Astrocyte (in vitro differentiated cells and primary cell): ENCODE data around the gene HS6ST3. TPM values are rescaled to one million over a fixed set of nuclear protein-coding genes. Genes with fewer than 3 reads are reported as not detected.

Experiments
- DNase-seq: peaks from one replicate; pipeline ENCODE4 v3.0.0-alpha.2; 2010; ENCODE audit warnings: low read depth
- FAIRE-seq: peaks from 2 replicates; lab custom pipeline; 2011; peaks lifted over from hg19 to GRCh38; lab: Jason Lieb, UNC
- H2AFZ ChIP-seq: 2 replicates; pipeline ENCODE4 v1.6.0; 2012; ENCODE audit warnings: low read depth, low read length, inconsistent platforms
- H3K27ac ChIP-seq: 2 replicates; pipeline ENCODE4 v1.5.1; 2011; ENCODE audit warnings: low read depth, low read length, inconsistent platforms
- H3K27me3 ChIP-seq: 2 replicates; pipeline ENCODE4 v1.6.0; 2011; ENCODE audit warnings: low read length, inconsistent platforms; ENCODE audit not compliant: insufficient read depth
- H3K36me3 ChIP-seq: 2 replicates; pipeline ENCODE4 v1.5.1; 2011; ENCODE audit warnings: low read length, inconsistent platforms; ENCODE audit not compliant: insufficient read depth
- H3K4me1 ChIP-seq: 2 replicates; pipeline ENCODE4 v1.5.1; 2011; ENCODE audit warnings: low read length, inconsistent platforms; ENCODE audit not compliant: insufficient read depth
- H3K4me2 ChIP-seq: 2 replicates; pipeline ENCODE4 v1.6.0; 2012; ENCODE audit warnings: low read length, inconsistent platforms
- H3K4me3 ChIP-seq: 2 replicates; pipeline ENCODE4 v1.5.1; 2011; ENCODE audit warnings: low read depth, mild to moderate bottlenecking, low read length, inconsistent platforms; ENCODE audit not compliant: insufficient read depth
- H3K79me2 ChIP-seq: 2 replicates; pipeline ENCODE4 v1.6.0; 2012; ENCODE audit warnings: mild to moderate bottlenecking, low read length, inconsistent platforms; ENCODE audit not compliant: insufficient read depth
- H3K9ac ChIP-seq: 2 replicates; pipeline ENCODE4 v1.6.0; 2012; ENCODE audit warnings: mild to moderate bottlenecking, low read length, inconsistent platforms
- H3K9me3 ChIP-seq: 2 replicates; pipeline ENCODE4 v1.5.1; 2012; ENCODE audit warnings: low read depth, mild to moderate bottlenecking, low read length, inconsistent platforms; ENCODE audit not compliant: insufficient read depth
- H4K20me1 ChIP-seq: 2 replicates; pipeline ENCODE4 v1.6.0; 2012; ENCODE audit warnings: low read length, inconsistent platforms; ENCODE audit not compliant: insufficient read depth
- H3K27ac Mint-ChIP-seq: one replicate; pipeline ENCODE4 v1.8.0; 2021; ENCODE audit warnings: mild to moderate bottlenecking, mixed read lengths; ENCODE audit not compliant: unreplicated experiment
- H3K27me3 Mint-ChIP-seq: one replicate; pipeline ENCODE4 v1.8.0; 2021; ENCODE audit warnings: low read depth, mixed read lengths; ENCODE audit not compliant: unreplicated experiment
- H3K36me3 Mint-ChIP-seq: one replicate; pipeline ENCODE4 v1.8.0; 2021; ENCODE audit warnings: low read depth, mixed read lengths; ENCODE audit not compliant: unreplicated experiment
- H3K4me1 Mint-ChIP-seq: one replicate; pipeline ENCODE4 v1.8.0; 2021; ENCODE audit warnings: low read depth, mixed read lengths; ENCODE audit not compliant: unreplicated experiment
- H3K4me3 Mint-ChIP-seq: one replicate; pipeline ENCODE4 v1.8.0; 2021; ENCODE audit warnings: mild to moderate bottlenecking, moderate library complexity, mixed read lengths; ENCODE audit not compliant: unreplicated experiment
- H3K9me3 Mint-ChIP-seq: one replicate; pipeline ENCODE4 v1.8.0; 2021; ENCODE audit warnings: mild to moderate bottlenecking, mixed read lengths; ENCODE audit not compliant: unreplicated experiment
- EZH2 ChIP-seq: IDR thresholded peaks from 2 replicates; pipeline ENCODE4 v1.6.1; 2012; ENCODE audit warnings: mild to moderate bottlenecking, low read length, inconsistent platforms; ENCODE audit not compliant: insufficient read depth
- total RNA-seq: library from RNA; stranded (reverse); gene quantifications from 2 replicates; pipeline ENCODE4 v1.2.1, GENCODE V29; 2021
- TF ChIP-seq, protein P1 (sequence below): IDR thresholded peaks from 2 replicates; pipeline ENCODE4 v1.5.1; 2011; ENCODE audit warnings: low read depth, mild to moderate bottlenecking, inconsistent platforms, low read length, moderate library complexity; ENCODE audit not compliant: insufficient read depth

HS6ST3 gene
- total RNA-seq, 1 donor from 2014 or later = 0.07 TPM

DNA sequence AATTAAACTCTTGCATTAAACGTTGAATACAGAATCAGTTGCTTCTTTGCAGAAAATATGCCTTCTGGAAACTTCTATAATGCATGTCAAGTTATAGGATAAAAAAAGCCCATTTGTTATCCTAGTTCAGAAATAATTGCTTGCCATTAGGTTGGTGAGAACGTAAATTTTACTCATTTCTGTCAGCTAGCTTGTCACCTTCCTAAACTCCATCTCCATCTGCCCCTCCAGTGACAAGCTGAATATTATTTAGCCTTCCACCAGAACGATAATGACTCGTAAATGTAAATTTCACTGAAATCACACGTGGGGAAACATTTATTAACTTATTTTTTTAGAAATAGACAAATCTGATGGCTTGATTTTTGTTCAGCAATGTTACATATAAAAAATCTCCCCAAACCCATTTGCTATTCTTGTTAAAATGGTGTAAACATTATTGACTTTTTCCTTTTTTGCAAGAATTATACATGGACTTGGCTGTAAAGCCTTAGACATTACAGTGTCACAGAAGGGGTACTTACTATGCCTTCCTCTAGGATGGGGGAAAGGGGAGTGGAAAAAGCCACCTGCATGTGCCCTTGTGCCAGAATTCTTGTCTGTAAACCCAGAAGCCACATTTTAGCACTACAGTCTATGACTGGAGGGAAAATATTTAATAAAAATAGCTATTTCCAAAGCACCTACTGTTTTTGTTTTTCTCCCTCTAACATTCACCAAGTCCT lies 577.5 kb downstream of the HS6ST3 start:
- no peak for TF ChIP-seq EZH2
- Histone ChIP-seq H4K20me1 (no peaks in the 10 kb centered on the region), H3K27ac (no peak overlapping the region), H3K79me2 (no peaks in the 10 kb centered on the region), H3K9me3 (no peaks in the 10 kb centered on the region), H3K36me3 (no peaks in the 10 kb centered on the region), H2AFZ (no peak overlapping the region), H3K27me3 (no peaks in the 10 kb centered on the region), H3K9ac (no peak overlapping the region), H3K4me1 (no peaks in the 10 kb centered on the region), H3K4me3 (no peak overlapping the region), H3K4me2 (no peak overlapping the region)
- Mint-ChIP-seq H3K4me3 (no peak overlapping the region), H3K27me3 (no peaks in the 10 kb centered on the region), H3K36me3 (no peaks in the 10 kb centered on the region), H3K9me3 (peaks cover 2% of the 10 kb centered on the region), H3K4me1 (peaks cover 7% of the 10 kb centered on the region), H3K27ac (no peak overlapping the region)
- FAIRE-seq (no peak), DNase-seq (no peak)

DNA sequence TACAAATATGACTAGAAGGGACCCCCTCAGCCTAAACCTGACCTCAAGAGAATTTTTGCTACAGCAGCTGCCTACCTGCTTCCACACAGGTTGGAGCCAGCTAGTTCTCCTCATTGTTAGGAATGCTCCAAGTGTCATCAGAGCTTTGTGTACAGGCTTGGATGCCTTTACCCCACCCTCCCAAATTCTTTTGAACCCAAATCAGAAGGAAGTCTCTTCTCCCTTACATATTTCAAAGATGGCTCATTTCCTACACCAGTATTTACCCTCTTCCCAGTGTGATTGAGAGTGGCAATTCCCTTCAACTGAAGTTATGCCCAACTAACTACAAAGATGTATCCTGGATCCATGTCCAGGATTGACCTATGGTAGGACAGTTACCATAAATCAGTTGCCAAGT lies 581.2 kb downstream of the HS6ST3 start:
- no peaks in the 10 kb centered on the region for H3K4me1 ChIP-seq
- H4K20me1 ChIP-seq = no peaks in the 10 kb centered on the region
- H3K9me3 ChIP-seq = no peaks in the 10 kb centered on the region
- Mint-ChIP-seq H3K27ac (no peak overlapping the region), H3K36me3 (no peaks in the 10 kb centered on the region), H3K4me1 (peaks cover 7% of the 10 kb centered on the region), H3K27me3 (no peaks in the 10 kb centered on the region), H3K9me3 (peaks cover 6% of the 10 kb centered on the region), H3K4me3 (no peak overlapping the region)
- no peak overlapping the region for H3K4me3 ChIP-seq
- H3K4me2 ChIP-seq = no peak overlapping the region
- no peaks in the 10 kb centered on the region for H3K36me3 ChIP-seq
- H3K79me2 ChIP-seq = no peaks in the 10 kb centered on the region
- H3K9ac ChIP-seq = no peak overlapping the region
- TF ChIP-seq, protein P1, sequence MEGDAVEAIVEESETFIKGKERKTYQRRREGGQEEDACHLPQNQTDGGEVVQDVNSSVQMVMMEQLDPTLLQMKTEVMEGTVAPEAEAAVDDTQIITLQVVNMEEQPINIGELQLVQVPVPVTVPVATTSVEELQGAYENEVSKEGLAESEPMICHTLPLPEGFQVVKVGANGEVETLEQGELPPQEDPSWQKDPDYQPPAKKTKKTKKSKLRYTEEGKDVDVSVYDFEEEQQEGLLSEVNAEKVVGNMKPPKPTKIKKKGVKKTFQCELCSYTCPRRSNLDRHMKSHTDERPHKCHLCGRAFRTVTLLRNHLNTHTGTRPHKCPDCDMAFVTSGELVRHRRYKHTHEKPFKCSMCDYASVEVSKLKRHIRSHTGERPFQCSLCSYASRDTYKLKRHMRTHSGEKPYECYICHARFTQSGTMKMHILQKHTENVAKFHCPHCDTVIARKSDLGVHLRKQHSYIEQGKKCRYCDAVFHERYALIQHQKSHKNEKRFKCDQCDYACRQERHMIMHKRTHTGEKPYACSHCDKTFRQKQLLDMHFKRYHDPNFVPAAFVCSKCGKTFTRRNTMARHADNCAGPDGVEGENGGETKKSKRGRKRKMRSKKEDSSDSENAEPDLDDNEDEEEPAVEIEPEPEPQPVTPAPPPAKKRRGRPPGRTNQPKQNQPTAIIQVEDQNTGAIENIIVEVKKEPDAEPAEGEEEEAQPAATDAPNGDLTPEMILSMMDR = no peak
- H3K27me3 ChIP-seq = no peaks in the 10 kb centered on the region
- H2AFZ ChIP-seq = no peak overlapping the region
- no peak for FAIRE-seq
- no peak for DNase-seq
- no peak overlapping the region for H3K27ac ChIP-seq

DNA sequence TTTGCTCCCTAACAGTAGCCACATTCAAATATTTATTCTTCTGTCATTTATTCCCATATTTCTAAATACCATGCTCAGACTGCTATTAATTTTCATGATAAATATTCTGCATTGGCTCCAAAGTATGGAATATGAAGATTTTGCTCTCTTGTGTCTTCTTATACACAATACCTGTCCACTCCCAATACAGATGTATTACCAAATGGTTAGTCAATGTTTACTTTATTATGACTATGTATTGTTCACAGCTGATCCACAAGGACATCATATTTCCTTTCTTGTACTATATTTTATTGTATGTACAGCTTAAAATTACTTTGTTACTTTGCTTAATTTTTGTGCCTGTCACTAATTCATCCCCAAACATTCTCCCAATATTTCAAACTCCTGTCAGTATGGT lies 582.1 kb downstream of the HS6ST3 start:
- no peak overlapping the region for H3K9ac ChIP-seq
- Mint-ChIP-seq H3K27me3 (no peaks in the 10 kb centered on the region), H3K4me1 (peaks cover 7% of the 10 kb centered on the region), H3K9me3 (peaks cover 6% of the 10 kb centered on the region), H3K27ac (no peak overlapping the region), H3K4me3 (no peak overlapping the region), H3K36me3 (no peaks in the 10 kb centered on the region)
- no peak overlapping the region for H3K4me3 ChIP-seq
- H3K27me3 ChIP-seq = no peaks in the 10 kb centered on the region
- no peaks in the 10 kb centered on the region for H3K4me1 ChIP-seq
- no peaks in the 10 kb centered on the region for H3K9me3 ChIP-seq
- DNase-seq (no peak), FAIRE-seq (no peak)
- no peak overlapping the region for H3K27ac ChIP-seq
- no peak overlapping the region for H2AFZ ChIP-seq
- no peak overlapping the region for H3K4me2 ChIP-seq
- no peak for TF ChIP-seq EZH2
- TF ChIP-seq, protein P1 = no peak
- no peaks in the 10 kb centered on the region for H4K20me1 ChIP-seq
- H3K79me2 ChIP-seq = no peaks in the 10 kb centered on the region
- H3K36me3 ChIP-seq = no peaks in the 10 kb centered on the region
